ENCODE measurements around the gene YIPF2. TPM values are rescaled to one million over a fixed set of nuclear protein-coding genes. Genes with fewer than 3 reads are reported as not detected.
A peak's percentile ranks its signal among the peaks of the same experiment; 100 is the strongest.
"Not testable (repeated sequence)": the region's sequence is repeated elsewhere in the genome, so short reads cannot be mapped to it uniquely, and the experiment has no call there.

YIPF2 gene
- total RNA-seq, 2 donors from 2014 or later = 23.4 to 34.3 TPM

DNA sequence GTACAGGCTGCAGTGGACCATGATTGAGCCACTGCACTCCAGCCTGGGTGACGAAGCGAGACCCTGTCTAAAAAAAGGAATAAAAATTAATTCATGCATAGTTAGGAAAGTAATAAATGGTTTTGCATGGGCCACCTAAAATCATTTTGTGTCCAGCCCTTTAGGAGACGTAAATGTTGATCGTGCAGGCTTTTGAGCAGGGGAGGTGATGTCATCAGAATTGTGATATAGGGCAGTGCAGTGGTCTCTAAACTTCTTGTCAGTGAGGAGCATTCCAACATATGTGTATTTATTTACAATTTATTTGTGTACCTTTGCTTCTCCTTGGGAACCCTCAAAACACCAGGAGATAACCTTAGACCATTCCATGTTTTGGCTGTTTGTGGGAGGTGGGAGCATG is 35.4 kb upstream of the YIPF2 start:
- H3K27ac ChIP-seq = no peak overlapping the region
- no peaks in the 10 kb centered on the region for H3K36me3 ChIP-seq
- TF ChIP-seq, protein P1, sequence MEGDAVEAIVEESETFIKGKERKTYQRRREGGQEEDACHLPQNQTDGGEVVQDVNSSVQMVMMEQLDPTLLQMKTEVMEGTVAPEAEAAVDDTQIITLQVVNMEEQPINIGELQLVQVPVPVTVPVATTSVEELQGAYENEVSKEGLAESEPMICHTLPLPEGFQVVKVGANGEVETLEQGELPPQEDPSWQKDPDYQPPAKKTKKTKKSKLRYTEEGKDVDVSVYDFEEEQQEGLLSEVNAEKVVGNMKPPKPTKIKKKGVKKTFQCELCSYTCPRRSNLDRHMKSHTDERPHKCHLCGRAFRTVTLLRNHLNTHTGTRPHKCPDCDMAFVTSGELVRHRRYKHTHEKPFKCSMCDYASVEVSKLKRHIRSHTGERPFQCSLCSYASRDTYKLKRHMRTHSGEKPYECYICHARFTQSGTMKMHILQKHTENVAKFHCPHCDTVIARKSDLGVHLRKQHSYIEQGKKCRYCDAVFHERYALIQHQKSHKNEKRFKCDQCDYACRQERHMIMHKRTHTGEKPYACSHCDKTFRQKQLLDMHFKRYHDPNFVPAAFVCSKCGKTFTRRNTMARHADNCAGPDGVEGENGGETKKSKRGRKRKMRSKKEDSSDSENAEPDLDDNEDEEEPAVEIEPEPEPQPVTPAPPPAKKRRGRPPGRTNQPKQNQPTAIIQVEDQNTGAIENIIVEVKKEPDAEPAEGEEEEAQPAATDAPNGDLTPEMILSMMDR (IDR thresholded peaks at IDR 0.05) = no peak
- H3K27me3 ChIP-seq = no peaks in the 10 kb centered on the region
- no peak overlapping the region for H3K4me3 ChIP-seq
- H3K9me3 ChIP-seq = no peaks in the 10 kb centered on the region
- peaks cover 0 to 38% of the 10 kb centered on the region in 2 donors for H3K4me1 ChIP-seq
- no peak for DNase-seq (ENCODE audit: low spot score)

DNA sequence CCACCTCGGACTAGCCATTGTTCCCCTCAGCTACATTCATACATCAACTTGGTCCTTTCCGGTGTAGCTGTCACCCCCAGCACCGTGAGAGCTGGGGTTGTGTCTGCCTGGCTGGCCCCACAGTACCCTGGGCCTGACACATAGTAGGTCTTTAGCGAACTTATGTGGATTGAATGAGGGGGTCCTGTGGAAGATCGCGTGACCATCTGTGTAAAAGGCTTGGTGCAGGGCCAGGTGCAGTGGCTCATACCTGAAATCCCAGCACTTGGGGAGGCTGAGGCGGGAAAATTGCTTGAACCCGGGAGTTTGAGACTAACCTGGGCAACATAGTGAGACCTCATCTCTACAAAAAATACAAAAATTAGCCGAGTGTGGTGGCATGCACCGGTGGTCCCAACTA is 34.4 kb upstream of the YIPF2 start:
- Histone ChIP-seq H3K27me3 (no peaks in the 10 kb centered on the region), H3K9me3 (no peaks in the 10 kb centered on the region), H3K36me3 (no peaks in the 10 kb centered on the region), H3K27ac (no peak overlapping the region), H3K4me1 (peaks cover 0 to 29% of the 10 kb centered on the region in 2 donors), H3K4me3 (no peak overlapping the region)
- no peak for DNase-seq (ENCODE audit: low spot score)
- TF ChIP-seq, protein P1 (IDR thresholded peaks at IDR 0.05) = no peak

DNA sequence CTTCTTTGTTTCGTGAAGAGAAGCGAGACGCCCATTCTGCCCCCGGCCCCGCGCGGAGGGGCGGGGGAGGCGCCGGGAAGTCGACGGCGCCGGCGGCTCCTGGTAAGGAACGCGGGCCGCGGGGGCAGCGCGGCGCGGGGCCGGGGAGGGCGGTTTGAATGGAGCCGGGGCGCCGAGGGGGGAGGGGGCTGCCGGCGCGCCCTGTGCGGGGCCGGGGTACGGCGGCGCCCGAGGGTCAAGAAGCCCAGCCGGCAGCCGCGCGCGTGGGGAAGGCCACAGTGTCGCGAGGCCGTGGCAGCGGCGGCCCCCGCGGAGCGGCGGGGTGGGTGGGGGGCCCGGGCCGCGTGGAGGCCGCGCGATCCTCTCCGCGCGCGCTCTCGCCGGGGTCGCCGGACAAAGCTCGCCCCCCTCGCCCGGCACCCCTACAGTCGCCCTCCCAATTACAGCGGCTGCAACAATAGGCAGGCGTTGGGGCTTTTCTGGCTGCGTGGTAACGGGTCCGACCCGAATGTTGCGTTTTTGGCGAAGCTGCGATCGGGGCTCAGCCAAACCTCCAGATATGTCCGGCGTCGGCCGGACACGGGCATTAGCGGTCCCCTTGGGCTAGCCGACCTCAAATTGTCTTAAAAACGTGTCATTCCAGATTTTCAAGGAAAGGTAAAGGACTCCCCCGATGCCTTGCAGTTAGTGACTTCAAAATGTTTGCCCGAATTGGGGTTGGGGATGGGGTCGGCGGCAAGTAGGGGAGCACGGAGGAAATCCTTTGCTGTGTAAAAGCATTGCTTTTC is 32.8 kb upstream of the YIPF2 start:
- no peaks in the 10 kb centered on the region for H3K9me3 ChIP-seq
- H3K4me1 ChIP-seq = peaks cover 0 to 29% of the 10 kb centered on the region in 2 donors
- TF ChIP-seq, protein P1 (IDR thresholded peaks at IDR 0.05) = no peak
- no peaks in the 10 kb centered on the region for H3K27me3 ChIP-seq
- peak overlapping the region; percentile 78 to 92 for H3K4me3 ChIP-seq
- DNase-seq (ENCODE audit: low spot score) = no peak
- H3K27ac ChIP-seq = peak overlapping the region; percentile 88
- H3K36me3 ChIP-seq = no peaks in the 10 kb centered on the region

DNA sequence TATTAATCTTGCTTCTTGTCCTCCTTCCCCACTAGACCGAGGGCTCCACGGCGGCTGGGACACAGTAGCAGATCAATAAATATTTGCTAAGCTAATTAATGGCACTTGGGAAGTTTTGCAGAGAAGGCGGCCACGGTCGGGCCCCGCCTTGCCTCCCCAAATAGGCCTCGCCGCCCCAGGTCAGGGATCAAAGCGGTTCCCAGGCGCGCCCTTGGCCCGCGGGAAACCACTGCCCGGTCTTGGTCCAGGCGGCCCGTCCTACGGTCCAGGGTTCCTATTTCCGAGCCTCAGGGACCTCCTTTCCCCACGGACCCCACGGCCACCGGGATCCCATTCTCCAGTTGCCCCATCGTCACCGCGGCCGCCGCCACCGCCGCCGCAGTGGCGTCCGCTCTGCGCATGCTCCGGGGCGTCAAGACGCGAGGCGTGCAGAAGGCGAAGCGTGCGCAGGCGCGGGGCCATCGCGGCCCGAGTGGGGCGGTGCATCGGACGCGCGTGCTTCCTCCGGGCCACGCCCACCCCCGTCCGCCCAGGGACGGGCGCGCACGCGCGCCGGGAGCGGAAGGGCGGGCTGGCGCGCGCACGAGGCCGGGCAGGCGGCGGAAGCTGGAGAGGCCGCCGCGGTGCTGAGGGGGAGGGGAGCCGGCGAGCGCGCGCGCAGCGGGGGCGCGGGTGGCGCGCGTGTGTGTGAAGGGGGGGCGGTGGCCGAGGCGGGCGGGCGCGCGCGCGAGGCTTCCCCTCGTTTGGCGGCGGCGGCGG is 32.1 kb upstream of the YIPF2 start, which contains the start of gene SMARCA4:
Gene SMARCA4 (plus strand): TSS at position 717 of the 759 bp plus-strand sequence. CDS start 23,122 bp downstream, outside the sequence.
- peak; percentile 95 for DNase-seq (ENCODE audit: low spot score)
- TF ChIP-seq, protein P1 (IDR thresholded peaks at IDR 0.05) = no peak

DNA sequence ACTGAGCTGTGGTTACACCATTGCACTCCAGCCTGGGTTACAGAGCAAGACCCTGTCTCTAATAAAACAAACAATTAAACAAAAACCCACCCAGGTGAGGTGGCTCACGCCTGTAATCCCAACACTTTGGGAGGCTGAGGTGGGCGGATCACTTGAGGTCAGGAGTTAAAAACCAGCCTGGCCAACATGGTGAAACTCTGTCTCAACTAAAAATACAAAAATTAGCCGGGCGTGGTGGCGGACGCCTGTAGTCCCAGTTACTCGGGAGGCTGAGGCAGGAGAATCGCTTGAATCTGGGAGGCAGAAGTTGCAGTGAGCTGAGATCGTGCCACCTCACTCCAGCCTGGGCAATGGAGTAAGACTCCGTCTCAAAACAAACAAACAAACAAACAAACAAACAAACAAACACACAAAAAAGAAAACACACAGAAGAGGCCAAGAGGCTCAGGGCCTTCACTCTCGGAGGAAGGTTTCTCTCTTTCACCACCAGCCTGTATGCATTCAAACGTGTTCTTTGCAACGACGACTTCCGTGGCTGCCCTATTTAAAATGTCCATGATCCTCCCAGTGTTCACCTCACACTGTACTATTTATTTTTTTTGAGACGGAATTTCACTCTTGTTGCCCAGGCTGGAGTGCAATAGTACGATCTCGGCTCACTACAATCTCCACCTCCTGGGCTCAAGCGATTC is 31.0 kb upstream of the YIPF2 start:
- not testable (repeated sequence) for DNase-seq (ENCODE audit: low spot score); H3K27me3 ChIP-seq; H3K9me3 ChIP-seq; H3K36me3 ChIP-seq
- Histone ChIP-seq H3K27ac (peak overlapping the region in 1 of 2 donors; percentile 94), H3K4me1 (peaks cover 0 to 29% of the 10 kb centered on the region in 2 donors), H3K4me3 (peak overlapping the region in 1 of 2 donors; percentile 92)

More for the DNA sequence above, 32.1 kb upstream of the YIPF2 start, which contains the start of gene SMARCA4:
- no peaks in the 10 kb centered on the region for H3K27me3 ChIP-seq
- H3K9me3 ChIP-seq = no peaks in the 10 kb centered on the region
- peaks cover 0 to 29% of the 10 kb centered on the region in 2 donors for H3K4me1 ChIP-seq
- H3K27ac ChIP-seq = peak within 1 kb of the TSS; percentile 94
- H3K36me3 ChIP-seq = no peaks in the 10 kb centered on the region
- peak within 1 kb of the TSS; percentile 81 to 92 for H3K4me3 ChIP-seq

Data from right atrium auricular region (tissue), 2 donors.